Measurements from ENCODE around the gene PPIF.
"Not testable (repeated sequence)": the region's sequence is repeated elsewhere in the genome, so short reads cannot be mapped to it uniquely, and the experiment has no call there.

The PPIF gene

GRCh38 chr10:79334573-79334972 is 12.7 kb upstream of the PPIF start:
- no peak overlapping the region for H3K9ac ChIP-seq (ENCODE audit: low read depth, low read length)
- 90% methylated on average over 2 of the region's 2 CpGs for WGBS

GRCh38 chr10:79335094-79335469 is 12.2 kb upstream of the PPIF start:
- 83% methylated on average over 2 of the region's 2 CpGs for WGBS
- H3K36me3 ChIP-seq (ENCODE audit: insufficient read depth, low read length), result no peaks in the 10 kb centered on the region
- H3K9me3 ChIP-seq (ENCODE audit: insufficient read depth, low read depth, low read length), result peaks cover 3% of the 10 kb centered on the region; the same call in 1 of the 2 replicates
- no peak overlapping the region for H3K27ac ChIP-seq (ENCODE audit: low read depth, low read length)
- no peaks in the 10 kb centered on the region for H3K27me3 ChIP-seq (ENCODE audit: insufficient read depth, low read length)
- 0 out of 2 replicates have a peak, but pooled peaks cover 4% of the 10 kb centered on the region for H3K4me1 ChIP-seq (ENCODE audit: insufficient read depth, low read length)
- H3K4me3 ChIP-seq (ENCODE audit: low read length), result no peak overlapping the region
- no peak overlapping the region for H3K9ac ChIP-seq (ENCODE audit: low read depth, low read length)

More at GRCh38 chr10:79334573-79334972, 12.7 kb upstream of the PPIF start:
- H3K4me3 ChIP-seq (ENCODE audit: low read length), result no peak overlapping the region
- no peak overlapping the region for H3K27ac ChIP-seq (ENCODE audit: low read depth, low read length)
- 0 out of 2 replicates have a peak, but pooled peaks cover 4% of the 10 kb centered on the region for H3K4me1 ChIP-seq (ENCODE audit: insufficient read depth, low read length)
- H3K9me3 ChIP-seq (ENCODE audit: insufficient read depth, low read depth, low read length), result peaks cover 3% of the 10 kb centered on the region; the same call in 1 of the 2 replicates
- H3K27me3 ChIP-seq (ENCODE audit: insufficient read depth, low read length), result no peaks in the 10 kb centered on the region
- H3K36me3 ChIP-seq (ENCODE audit: insufficient read depth, low read length), result no peaks in the 10 kb centered on the region

- Histone ChIP-seq H3K4me1 (ENCODE audit: insufficient read depth, low read length) (0 out of 2 replicates have a peak, but pooled peaks cover 4% of the 10 kb centered on the region), H3K27me3 (ENCODE audit: insufficient read depth, low read length) (no peaks in the 10 kb centered on the region), H3K4me3 (ENCODE audit: low read length) (no peak overlapping the region), H3K36me3 (ENCODE audit: insufficient read depth, low read length) (no peaks in the 10 kb centered on the region), H3K27ac (ENCODE audit: low read depth, low read length) (no peak overlapping the region), H3K9me3 (ENCODE audit: insufficient read depth, low read depth, low read length) (peaks cover 3% of the 10 kb centered on the region; the same call in 1 of the 2 replicates), H3K9ac (ENCODE audit: low read depth, low read length) (no peak overlapping the region)
- WGBS, result 82% methylated on average over 13 of the region's 13 CpGs
These were observed 11.6 kb upstream of the PPIF start for GRCh38 chr10:79335470-79336235.

GRCh38 chr10:79336276-79336675 is 11.0 kb upstream of the PPIF start:
- Histone ChIP-seq H3K9ac (ENCODE audit: low read depth, low read length) (no peak overlapping the region), H3K27me3 (ENCODE audit: insufficient read depth, low read length) (no peaks in the 10 kb centered on the region), H3K9me3 (ENCODE audit: insufficient read depth, low read depth, low read length) (peaks cover 3% of the 10 kb centered on the region; the same call in 1 of the 2 replicates), H3K36me3 (ENCODE audit: insufficient read depth, low read length) (no peaks in the 10 kb centered on the region), H3K4me1 (ENCODE audit: insufficient read depth, low read length) (0 out of 2 replicates have a peak, but pooled peaks cover 4% of the 10 kb centered on the region), H3K4me3 (ENCODE audit: low read length) (no peak overlapping the region), H3K27ac (ENCODE audit: low read depth, low read length) (no peak overlapping the region)
- WGBS, result 63% methylated on average over 3 of the region's 3 CpGs

DNA sequence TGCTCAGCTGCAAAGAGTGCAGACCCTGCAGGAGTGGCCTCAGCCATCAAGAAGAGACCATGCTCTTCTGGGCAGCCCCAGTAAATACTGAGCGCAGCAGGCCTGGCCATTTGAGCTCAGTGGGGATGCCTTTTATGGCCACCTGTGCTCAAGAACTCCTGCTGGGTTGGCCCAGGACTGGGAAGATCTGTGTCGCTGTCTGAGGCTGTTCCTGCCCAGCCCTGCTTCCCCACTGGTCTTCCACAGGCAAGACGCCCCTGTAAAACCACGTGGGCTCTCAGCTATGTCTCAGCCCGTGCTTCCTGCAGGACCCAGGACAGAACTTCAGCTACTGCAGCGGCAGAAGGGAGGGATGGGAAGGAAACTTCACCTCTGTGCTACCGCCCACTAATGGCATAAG is 10.5 kb upstream of the PPIF start:
- H3K27ac ChIP-seq (ENCODE audit: low read depth, low read length), result no peak overlapping the region
- H3K9me3 ChIP-seq (ENCODE audit: insufficient read depth, low read depth, low read length), result peaks cover 3% of the 10 kb centered on the region; the same call in 1 of the 2 replicates
- WGBS, result 32% methylated on average over 7 of the region's 7 CpGs
- H3K4me3 ChIP-seq (ENCODE audit: low read length), result no peak overlapping the region
- H3K4me1 ChIP-seq (ENCODE audit: insufficient read depth, low read length), result 0 out of 2 replicates have a peak, but pooled peaks cover 4% of the 10 kb centered on the region
- H3K36me3 ChIP-seq (ENCODE audit: insufficient read depth, low read length), result no peaks in the 10 kb centered on the region
- no peak overlapping the region for H3K9ac ChIP-seq (ENCODE audit: low read depth, low read length)
- no peaks in the 10 kb centered on the region for H3K27me3 ChIP-seq (ENCODE audit: insufficient read depth, low read length)

DNA sequence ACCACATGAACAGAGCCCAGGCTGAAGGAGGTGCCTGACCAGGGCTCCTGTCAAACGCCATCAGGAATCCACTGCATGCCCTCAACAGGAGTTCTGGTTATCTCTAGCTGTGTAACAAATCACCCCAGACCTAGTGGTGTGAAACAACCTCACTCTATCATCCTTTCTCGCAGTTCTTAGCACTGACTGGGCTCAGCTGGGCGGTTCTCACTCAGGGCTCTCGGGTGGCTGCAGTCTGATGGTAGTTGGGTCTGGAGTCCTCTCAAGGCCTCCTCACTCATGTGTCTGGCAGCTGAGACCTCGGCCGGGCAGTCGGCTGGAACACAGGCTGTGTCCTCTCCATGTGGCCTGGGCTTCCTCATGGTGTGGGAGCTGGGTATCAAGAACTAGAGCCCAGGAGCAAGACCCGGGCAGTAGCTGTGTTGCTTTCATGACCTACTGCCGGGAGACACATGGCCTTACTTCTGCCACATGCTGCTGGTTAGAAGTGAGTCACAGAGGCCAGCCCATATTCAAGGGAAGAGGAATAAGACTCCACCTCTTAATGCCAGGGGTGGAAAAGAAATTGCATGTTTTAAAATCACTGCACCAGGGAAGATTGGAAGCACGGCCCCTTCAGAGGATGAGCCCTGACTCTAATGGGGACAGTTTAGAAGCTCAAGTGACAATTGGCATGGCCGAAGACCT is 9.3 kb upstream of the PPIF start:
- H3K27ac ChIP-seq (ENCODE audit: low read depth, low read length); H3K9ac ChIP-seq (ENCODE audit: low read depth, low read length); H3K4me3 ChIP-seq (ENCODE audit: low read length); H3K4me1 ChIP-seq (ENCODE audit: insufficient read depth, low read length); H3K36me3 ChIP-seq (ENCODE audit: insufficient read depth, low read length); H3K27me3 ChIP-seq (ENCODE audit: insufficient read depth, low read length); H3K9me3 ChIP-seq (ENCODE audit: insufficient read depth, low read depth, low read length): not testable (repeated sequence)
- WGBS, result 95% methylated on average over 4 of the region's 11 CpGs

- 94% methylated on average over 3 of the region's 3 CpGs for WGBS
- Histone ChIP-seq H3K9ac (ENCODE audit: low read depth, low read length) (no peak overlapping the region), H3K9me3 (ENCODE audit: insufficient read depth, low read depth, low read length) (no peaks in the 10 kb centered on the region), H3K4me3 (ENCODE audit: low read length) (no peak overlapping the region), H3K27me3 (ENCODE audit: insufficient read depth, low read length) (no peaks in the 10 kb centered on the region), H3K36me3 (ENCODE audit: insufficient read depth, low read length) (no peaks in the 10 kb centered on the region), H3K27ac (ENCODE audit: low read depth, low read length) (no peak overlapping the region), H3K4me1 (ENCODE audit: insufficient read depth, low read length) (0 out of 2 replicates have a peak, but pooled peaks cover 4% of the 10 kb centered on the region)
These were observed 8.0 kb upstream of the PPIF start for GRCh38 chr10:79339266-79339665.

- H3K27me3 ChIP-seq (ENCODE audit: insufficient read depth, low read length), result no peaks in the 10 kb centered on the region
- H3K4me3 ChIP-seq (ENCODE audit: low read length), result no peak overlapping the region
- H3K9ac ChIP-seq (ENCODE audit: low read depth, low read length), result no peak overlapping the region
- no peak overlapping the region for H3K27ac ChIP-seq (ENCODE audit: low read depth, low read length)
- 93% methylated on average over 5 of the region's 5 CpGs for WGBS
- H3K9me3 ChIP-seq (ENCODE audit: insufficient read depth, low read depth, low read length), result no peaks in the 10 kb centered on the region
- H3K36me3 ChIP-seq (ENCODE audit: insufficient read depth, low read length), result no peaks in the 10 kb centered on the region
- 0 out of 2 replicates have a peak, but pooled peaks cover 4% of the 10 kb centered on the region for H3K4me1 ChIP-seq (ENCODE audit: insufficient read depth, low read length)
These were observed 6.5 kb upstream of the PPIF start for GRCh38 chr10:79340646-79341244.

- no peak overlapping the region for H3K27ac ChIP-seq (ENCODE audit: low read depth, low read length)
- peaks cover 6% of the 10 kb centered on the region for H3K4me1 ChIP-seq (ENCODE audit: insufficient read depth, low read length)
- H3K9ac ChIP-seq (ENCODE audit: low read depth, low read length), result no peak overlapping the region
- H3K27me3 ChIP-seq (ENCODE audit: insufficient read depth, low read length), result no peaks in the 10 kb centered on the region
- H3K9me3 ChIP-seq (ENCODE audit: insufficient read depth, low read depth, low read length), result no peaks in the 10 kb centered on the region
- no peak overlapping the region for H3K4me3 ChIP-seq (ENCODE audit: low read length)
- WGBS, result 95% methylated on average over 5 of the region's 5 CpGs
- H3K36me3 ChIP-seq (ENCODE audit: insufficient read depth, low read length), result no peaks in the 10 kb centered on the region
These were observed 4.9 kb upstream of the PPIF start for GRCh38 chr10:79342295-79342761.

DNA sequence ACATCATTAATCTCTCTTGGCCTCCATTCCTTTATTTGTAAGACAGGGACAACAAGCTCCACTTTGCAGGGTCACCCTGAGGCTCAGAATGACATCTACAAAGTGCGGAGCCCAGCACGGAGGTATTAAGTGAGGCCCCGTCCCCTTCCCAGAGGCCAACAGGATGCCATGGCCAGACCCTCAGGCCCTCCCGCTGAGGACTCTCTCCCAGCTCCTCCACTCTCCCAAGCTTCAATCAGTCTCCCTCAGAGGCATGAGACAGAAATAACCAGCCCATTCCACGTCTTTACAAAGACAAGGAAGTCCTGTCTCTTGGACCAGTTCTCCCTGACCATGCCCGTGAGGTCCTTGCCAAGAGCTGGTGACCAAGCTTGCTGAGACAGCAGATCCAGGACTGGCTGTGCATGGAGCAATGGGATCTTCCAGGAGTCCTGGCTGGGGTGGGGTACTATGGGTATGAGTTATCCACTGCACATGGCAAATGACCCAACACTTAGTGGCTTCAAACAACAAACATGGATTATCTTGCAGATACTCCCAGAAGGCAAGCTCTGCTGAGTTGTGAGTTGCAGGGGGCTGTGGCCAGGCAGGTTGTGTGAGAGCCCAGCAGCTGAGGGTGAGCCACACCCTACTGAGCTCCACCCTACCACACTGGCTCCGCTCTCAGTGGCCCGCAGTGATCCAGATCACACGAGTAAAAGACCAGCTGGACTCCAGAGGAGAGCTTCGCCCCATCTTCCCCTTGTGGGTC is 4.3 kb upstream of the PPIF start:
- Histone ChIP-seq H3K9ac (ENCODE audit: low read depth, low read length) (no peak overlapping the region), H3K36me3 (ENCODE audit: insufficient read depth, low read length) (no peaks in the 10 kb centered on the region), H3K27ac (ENCODE audit: low read depth, low read length) (no peak overlapping the region), H3K9me3 (ENCODE audit: insufficient read depth, low read depth, low read length) (no peaks in the 10 kb centered on the region), H3K4me1 (ENCODE audit: insufficient read depth, low read length) (peaks cover 6% of the 10 kb centered on the region), H3K27me3 (ENCODE audit: insufficient read depth, low read length) (no peaks in the 10 kb centered on the region), H3K4me3 (ENCODE audit: low read length) (no peak overlapping the region)
- 92% methylated on average over 10 of the region's 10 CpGs for WGBS
